DMS79 (cell line): ENCODE measurements around the gene NKX6-1.

Source experiments
- DNase-seq: peaks from one replicate; lab custom pipeline; 2025; lab: John Stamatoyannopoulos, UW

NKX6-1 gene

GRCh38 chr4:84498935-84499623, at the start of gene NKX6-1:
Gene NKX6-1, minus strand, starts transcription at chr4:84499292. Its CDS starts 1,064 bp downstream, at chr4:84498228.
- peak; percentile 25 for DNase-seq

- no peak for DNase-seq
Observed at GRCh38 chr4:84547211-84547610, 48.1 kb upstream of the NKX6-1 start.

GRCh38 chr4:84545093-84545492, 46.0 kb upstream of the NKX6-1 start:
- DNase-seq, result no peak

GRCh38 chr4:84535901-84536300, 36.8 kb upstream of the NKX6-1 start:
- no peak for DNase-seq

GRCh38 chr4:84531689-84532088, 32.6 kb upstream of the NKX6-1 start:
- DNase-seq, result no peak

- DNase-seq, result no peak
Observed at GRCh38 chr4:84530871-84531270, 31.8 kb upstream of the NKX6-1 start.

- no peak for DNase-seq
Observed at GRCh38 chr4:84530454-84530853, 31.4 kb upstream of the NKX6-1 start.

GRCh38 chr4:84529169-84529751, 30.2 kb upstream of the NKX6-1 start:
- DNase-seq, result no peak

GRCh38 chr4:84527391-84527790, 28.3 kb upstream of the NKX6-1 start:
- DNase-seq, result no peak

- DNase-seq, result no peak
Observed at GRCh38 chr4:84515075-84515474, 16.0 kb upstream of the NKX6-1 start.

GRCh38 chr4:84512277-84512676, 13.2 kb upstream of the NKX6-1 start:
- DNase-seq, result no peak

GRCh38 chr4:84511703-84512102, 12.6 kb upstream of the NKX6-1 start:
- no peak for DNase-seq

- DNase-seq, result no peak
Observed at GRCh38 chr4:84507941-84508340, 8.8 kb upstream of the NKX6-1 start.

- DNase-seq, result no peak
Observed at GRCh38 chr4:84504821-84505220, 5.7 kb upstream of the NKX6-1 start.

GRCh38 chr4:84503495-84504437, 4.7 kb upstream of the NKX6-1 start:
- peak; percentile 10 for DNase-seq

- DNase-seq, result no peak
Observed at GRCh38 chr4:84502955-84503373, 3.9 kb upstream of the NKX6-1 start.

GRCh38 chr4:84502333-84502954, 3.4 kb upstream of the NKX6-1 start:
- DNase-seq, result no peak

GRCh38 chr4:84501721-84502267, 2.7 kb upstream of the NKX6-1 start:
- DNase-seq, result no peak

GRCh38 chr4:84501202-84501503, 2.1 kb upstream of the NKX6-1 start:
- DNase-seq, result no peak

- no peak for DNase-seq
Observed at GRCh38 chr4:84500386-84501201, 1.5 kb upstream of the NKX6-1 start.

GRCh38 chr4:84499624-84499982, 511 bp upstream of the NKX6-1 start:
- no peak for DNase-seq
